ENCODE results near the gene GALNTL6. TPM values are rescaled to one million over a fixed set of nuclear protein-coding genes. Genes with fewer than 3 reads are reported as not detected.

The GALNTL6 gene
- total and polyA plus RNA-seq, 2 experiments from 2014 or later = not detected

DNA sequence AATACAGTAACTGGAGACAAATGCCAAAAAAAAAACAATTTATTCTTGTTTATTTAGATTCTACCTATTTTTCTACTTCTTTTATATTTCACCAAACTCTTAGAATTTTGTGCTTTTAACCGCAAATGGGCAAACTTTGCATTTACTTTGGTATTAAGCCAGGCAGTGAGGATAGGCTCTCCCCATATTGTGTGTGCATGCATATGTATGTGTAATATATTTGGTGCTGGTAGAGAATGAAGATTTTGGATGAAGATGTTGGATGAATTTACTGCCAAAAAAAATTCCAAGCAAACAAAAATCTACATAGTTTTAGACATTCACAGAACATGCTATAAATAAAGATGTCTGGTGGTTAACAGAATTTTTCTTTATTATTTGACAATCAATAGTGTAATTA lies 30.3 kb downstream of the GALNTL6 start:
- Histone ChIP-seq H3K4me3 (no peak overlapping the region), H3K4me2 (ENCODE audit: unreplicated experiment) (no peak overlapping the region), H3K9me3 (ENCODE audit: low read depth) (no peaks in the 10 kb centered on the region), H3K4me1 (ENCODE audit: insufficient read depth) (no peaks in the 10 kb centered on the region), H3F3A (ENCODE audit: insufficient read depth) (no peaks in the 10 kb centered on the region), H3K36me3 (ENCODE audit: low read depth) (no peaks in the 10 kb centered on the region), H4K20me1 (ENCODE audit: insufficient read depth) (no peaks in the 10 kb centered on the region), H3K27ac (no peak overlapping the region), H2AFZ (no peak overlapping the region), H3K27me3 (replicated peaks; ENCODE audit: insufficient read depth) (no peaks in the 10 kb centered on the region; the same call in 1 of the 2 replicates), H3K9me2 (ENCODE audit: insufficient read depth) (no peaks in the 10 kb centered on the region), H3K79me2 (ENCODE audit: insufficient read depth) (no peaks in the 10 kb centered on the region), H3K9ac (no peak overlapping the region)
- no peak for DNase-seq
- no peak for TF ChIP-seq EZH2 (IDR thresholded peaks at IDR 0.05; ENCODE audit: insufficient read depth, poor library complexity, severe bottlenecking)
- TF ChIP-seq EZH2phosphoT487 (IDR thresholded peaks at IDR 0.05; ENCODE audit: insufficient read depth, low read depth) = no peak
- 40 to 43% methylated on average over 1 of the region's 1 CpG for WGBS, 2 experiments (ENCODE audit: low coverage in 1 of 2, low lambda C conversion rate in 2 of 2, missing lambda C conversion rate in 2 of 2)
- in situ Hi-C loops (cut with MboI) = no loop called here

DNA sequence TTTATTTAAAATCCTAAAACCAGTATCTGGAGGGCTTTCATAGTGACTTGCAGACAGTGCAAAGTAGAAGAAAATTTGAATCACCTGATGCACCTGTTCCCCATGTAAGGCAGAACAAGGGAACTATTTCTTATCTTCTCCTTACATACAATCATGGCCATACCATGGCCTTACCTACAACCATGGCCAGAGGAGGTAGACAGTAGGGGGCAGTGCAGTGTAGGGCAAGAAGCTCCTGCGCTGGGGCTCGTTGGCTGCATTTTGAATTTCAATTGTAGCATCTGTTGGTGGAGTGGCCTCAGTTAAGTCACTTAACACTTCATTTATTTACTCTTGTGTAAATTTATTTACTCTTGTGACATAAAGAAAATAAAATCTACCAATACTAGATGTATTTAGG lies 33.0 kb downstream of the GALNTL6 start:
- Histone ChIP-seq H3K79me2 (ENCODE audit: insufficient read depth) (no peaks in the 10 kb centered on the region), H3K27ac (no peak overlapping the region), H3K4me2 (ENCODE audit: unreplicated experiment) (no peak overlapping the region), H3K9me3 (ENCODE audit: low read depth) (no peaks in the 10 kb centered on the region), H3K36me3 (ENCODE audit: low read depth) (no peaks in the 10 kb centered on the region), H3K4me3 (no peak overlapping the region), H2AFZ (no peak overlapping the region), H3K9me2 (ENCODE audit: insufficient read depth) (no peaks in the 10 kb centered on the region), H3K27me3 (replicated peaks; ENCODE audit: insufficient read depth) (no peaks in the 10 kb centered on the region; the same call in 1 of the 2 replicates), H3K4me1 (ENCODE audit: insufficient read depth) (no peaks in the 10 kb centered on the region), H3K9ac (no peak overlapping the region), H4K20me1 (ENCODE audit: insufficient read depth) (no peaks in the 10 kb centered on the region), H3F3A (ENCODE audit: insufficient read depth) (no peaks in the 10 kb centered on the region)
- TF ChIP-seq EZH2phosphoT487 (IDR thresholded peaks at IDR 0.05; ENCODE audit: insufficient read depth, low read depth) = no peak
- TF ChIP-seq EZH2 (IDR thresholded peaks at IDR 0.05; ENCODE audit: insufficient read depth, poor library complexity, severe bottlenecking) = no peak
- 19 to 23% methylated on average over 2 of the region's 2 CpGs for WGBS, 2 experiments (ENCODE audit: low coverage in 1 of 2, low lambda C conversion rate in 2 of 2, missing lambda C conversion rate in 2 of 2)
- in situ Hi-C loops (cut with MboI) = no loop called here
- DNase-seq = peak; percentile 35

DNA sequence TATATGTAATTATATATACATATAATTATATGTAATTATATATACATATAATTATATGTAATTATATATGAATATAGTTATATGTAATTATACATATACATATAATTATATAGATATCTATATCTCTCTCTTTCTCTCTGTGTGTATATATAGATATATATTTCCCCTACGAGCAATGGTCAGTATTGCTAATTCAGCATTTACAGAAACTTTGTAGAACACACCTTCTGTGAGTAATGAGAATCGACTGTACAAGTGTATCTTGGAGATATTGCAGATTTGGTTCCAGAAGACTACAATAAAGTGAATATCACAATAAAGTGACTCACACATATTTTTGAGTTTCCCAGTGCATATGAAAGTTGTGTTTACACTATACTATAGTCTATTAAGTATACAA lies 33.7 kb downstream of the GALNTL6 start:
- Histone ChIP-seq H3K9me2 (ENCODE audit: insufficient read depth) (no peaks in the 10 kb centered on the region), H3K36me3 (ENCODE audit: low read depth) (no peaks in the 10 kb centered on the region), H3K4me2 (ENCODE audit: unreplicated experiment) (no peak overlapping the region), H3K79me2 (ENCODE audit: insufficient read depth) (no peaks in the 10 kb centered on the region), H3K4me1 (ENCODE audit: insufficient read depth) (no peaks in the 10 kb centered on the region), H3K27me3 (replicated peaks; ENCODE audit: insufficient read depth) (no peaks in the 10 kb centered on the region; the same call in 1 of the 2 replicates), H3F3A (ENCODE audit: insufficient read depth) (no peaks in the 10 kb centered on the region), H3K9me3 (ENCODE audit: low read depth) (no peaks in the 10 kb centered on the region), H2AFZ (no peak overlapping the region), H3K4me3 (no peak overlapping the region), H3K9ac (no peak overlapping the region), H4K20me1 (ENCODE audit: insufficient read depth) (no peaks in the 10 kb centered on the region), H3K27ac (no peak overlapping the region)
- 23 to 29% methylated on average over 2 of the region's 2 CpGs for WGBS, 2 experiments (ENCODE audit: low coverage in 1 of 2, low lambda C conversion rate in 2 of 2, missing lambda C conversion rate in 2 of 2)
- in situ Hi-C loops (cut with MboI) = no loop called here
- no peak for DNase-seq
- TF ChIP-seq EZH2 (IDR thresholded peaks at IDR 0.05; ENCODE audit: insufficient read depth, poor library complexity, severe bottlenecking) = no peak
- no peak for TF ChIP-seq EZH2phosphoT487 (IDR thresholded peaks at IDR 0.05; ENCODE audit: insufficient read depth, low read depth)

DNA sequence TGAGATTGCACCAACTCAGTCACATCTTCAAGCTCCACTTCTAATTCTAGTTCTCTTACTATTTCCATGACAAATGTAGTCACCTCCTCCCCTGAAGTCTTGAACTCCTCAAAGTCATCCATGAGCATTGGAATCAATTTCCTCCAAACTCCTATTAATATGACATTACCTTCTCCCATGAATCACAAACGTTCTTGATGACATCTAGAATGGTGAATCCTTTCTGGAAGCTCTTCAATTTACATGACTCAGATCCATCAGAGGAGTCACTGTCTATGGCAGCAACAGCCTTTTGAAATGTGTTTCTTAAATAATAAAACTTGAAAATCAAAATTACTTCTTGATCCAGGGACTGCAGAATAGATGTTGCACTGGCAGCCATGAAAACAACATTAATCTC lies 34.5 kb downstream of the GALNTL6 start:
- H4K20me1 ChIP-seq (ENCODE audit: insufficient read depth) = no peaks in the 10 kb centered on the region
- no peak overlapping the region for H3K4me2 ChIP-seq (ENCODE audit: unreplicated experiment)
- no peaks in the 10 kb centered on the region for H3F3A ChIP-seq (ENCODE audit: insufficient read depth)
- H3K4me1 ChIP-seq (ENCODE audit: insufficient read depth) = no peaks in the 10 kb centered on the region
- H2AFZ ChIP-seq = no peak overlapping the region
- no peaks in the 10 kb centered on the region for H3K36me3 ChIP-seq (ENCODE audit: low read depth)
- WGBS, 2 experiments (ENCODE audit: low coverage in 1 of 2, low lambda C conversion rate in 2 of 2, missing lambda C conversion rate in 2 of 2) = 0% methylated on average over 1 of the region's 1 CpG
- H3K79me2 ChIP-seq (ENCODE audit: insufficient read depth) = no peaks in the 10 kb centered on the region
- H3K27ac ChIP-seq = no peak overlapping the region
- H3K9me2 ChIP-seq (ENCODE audit: insufficient read depth) = no peaks in the 10 kb centered on the region
- peak; percentile 23 for DNase-seq
- no peaks in the 10 kb centered on the region for H3K9me3 ChIP-seq (ENCODE audit: low read depth)
- no peak overlapping the region for H3K9ac ChIP-seq
- no peak overlapping the region for H3K4me3 ChIP-seq
- in situ Hi-C loops (cut with MboI) = no loop called here
- H3K27me3 ChIP-seq (replicated peaks; ENCODE audit: insufficient read depth) = no peaks in the 10 kb centered on the region; the same call in 1 of the 2 replicates
- no peak for TF ChIP-seq EZH2 (IDR thresholded peaks at IDR 0.05; ENCODE audit: insufficient read depth, poor library complexity, severe bottlenecking)
- no peak for TF ChIP-seq EZH2phosphoT487 (IDR thresholded peaks at IDR 0.05; ENCODE audit: insufficient read depth, low read depth)
